Cerebellar cortex (tissue), 1 donor: ENCODE measurements around the gene DBH.

Experiments used
- DNase-seq: peaks from one replicate; pipeline ENCODE4 v3.0.0-alpha.2; 2015; ENCODE audit warnings: low spot score

DBH gene

GRCh38 chr9:133635533-133636531 lies at the start of gene DBH:
DBH (plus strand) TSS chr9:133636363; CDS start chr9:133636372, 9 bp downstream.
- no peak for DNase-seq

GRCh38 chr9:133587051-133587450 lies 49.1 kb upstream of the DBH start:
- DNase-seq = no peak

- DNase-seq = no peak
These were observed 48.7 kb upstream of the DBH start for GRCh38 chr9:133587466-133587865.

- no peak for DNase-seq
These were observed 46.5 kb upstream of the DBH start for GRCh38 chr9:133589454-133590227.

GRCh38 chr9:133590231-133590855 lies 45.8 kb upstream of the DBH start:
- no peak for DNase-seq

GRCh38 chr9:133591116-133591910 lies 44.9 kb upstream of the DBH start:
- DNase-seq = no peak

- no peak for DNase-seq
These were observed 44.2 kb upstream of the DBH start for GRCh38 chr9:133591985-133592384.

- DNase-seq = no peak
These were observed 43.3 kb upstream of the DBH start for GRCh38 chr9:133592731-133593409.

- DNase-seq = no peak
These were observed 42.4 kb upstream of the DBH start for GRCh38 chr9:133593587-133594253.

- no peak for DNase-seq
These were observed 41.9 kb upstream of the DBH start for GRCh38 chr9:133594310-133594709.

- DNase-seq = no peak
These were observed 40.3 kb upstream of the DBH start for GRCh38 chr9:133595910-133596309.

- DNase-seq = no peak
These were observed 38.7 kb upstream of the DBH start for GRCh38 chr9:133597316-133597957.

GRCh38 chr9:133598978-133599377 lies 37.2 kb upstream of the DBH start:
- no peak for DNase-seq

GRCh38 chr9:133599470-133600173 lies 36.5 kb upstream of the DBH start:
- DNase-seq = no peak

GRCh38 chr9:133600739-133601138 lies 35.4 kb upstream of the DBH start:
- no peak for DNase-seq

- no peak for DNase-seq
These were observed 34.4 kb upstream of the DBH start for GRCh38 chr9:133601746-133602145.

GRCh38 chr9:133602277-133602676 lies 33.9 kb upstream of the DBH start:
- no peak for DNase-seq

GRCh38 chr9:133603135-133603927 lies 32.8 kb upstream of the DBH start:
- DNase-seq = no peak
